ENCODE measurements around the gene BTBD16.

Gene BTBD16

GRCh38 chr10:122292376-122292775 is 21.3 kb downstream of the BTBD16 start:
- H3K4me1 ChIP-seq, result no peaks in the 10 kb centered on the region
- H3K36me3 ChIP-seq, result no peaks in the 10 kb centered on the region
- TF ChIP-seq, protein P1, sequence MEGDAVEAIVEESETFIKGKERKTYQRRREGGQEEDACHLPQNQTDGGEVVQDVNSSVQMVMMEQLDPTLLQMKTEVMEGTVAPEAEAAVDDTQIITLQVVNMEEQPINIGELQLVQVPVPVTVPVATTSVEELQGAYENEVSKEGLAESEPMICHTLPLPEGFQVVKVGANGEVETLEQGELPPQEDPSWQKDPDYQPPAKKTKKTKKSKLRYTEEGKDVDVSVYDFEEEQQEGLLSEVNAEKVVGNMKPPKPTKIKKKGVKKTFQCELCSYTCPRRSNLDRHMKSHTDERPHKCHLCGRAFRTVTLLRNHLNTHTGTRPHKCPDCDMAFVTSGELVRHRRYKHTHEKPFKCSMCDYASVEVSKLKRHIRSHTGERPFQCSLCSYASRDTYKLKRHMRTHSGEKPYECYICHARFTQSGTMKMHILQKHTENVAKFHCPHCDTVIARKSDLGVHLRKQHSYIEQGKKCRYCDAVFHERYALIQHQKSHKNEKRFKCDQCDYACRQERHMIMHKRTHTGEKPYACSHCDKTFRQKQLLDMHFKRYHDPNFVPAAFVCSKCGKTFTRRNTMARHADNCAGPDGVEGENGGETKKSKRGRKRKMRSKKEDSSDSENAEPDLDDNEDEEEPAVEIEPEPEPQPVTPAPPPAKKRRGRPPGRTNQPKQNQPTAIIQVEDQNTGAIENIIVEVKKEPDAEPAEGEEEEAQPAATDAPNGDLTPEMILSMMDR (IDR thresholded peaks at IDR 0.05; ENCODE audit: low read depth, low read length), result no peak
- no peak for DNase-seq
- no peaks in the 10 kb centered on the region for H3K9me3 ChIP-seq
- no peaks in the 10 kb centered on the region for H3K27me3 ChIP-seq
- H3K4me3 ChIP-seq (ENCODE audit: low read depth, low read length), result no peak overlapping the region

DNA sequence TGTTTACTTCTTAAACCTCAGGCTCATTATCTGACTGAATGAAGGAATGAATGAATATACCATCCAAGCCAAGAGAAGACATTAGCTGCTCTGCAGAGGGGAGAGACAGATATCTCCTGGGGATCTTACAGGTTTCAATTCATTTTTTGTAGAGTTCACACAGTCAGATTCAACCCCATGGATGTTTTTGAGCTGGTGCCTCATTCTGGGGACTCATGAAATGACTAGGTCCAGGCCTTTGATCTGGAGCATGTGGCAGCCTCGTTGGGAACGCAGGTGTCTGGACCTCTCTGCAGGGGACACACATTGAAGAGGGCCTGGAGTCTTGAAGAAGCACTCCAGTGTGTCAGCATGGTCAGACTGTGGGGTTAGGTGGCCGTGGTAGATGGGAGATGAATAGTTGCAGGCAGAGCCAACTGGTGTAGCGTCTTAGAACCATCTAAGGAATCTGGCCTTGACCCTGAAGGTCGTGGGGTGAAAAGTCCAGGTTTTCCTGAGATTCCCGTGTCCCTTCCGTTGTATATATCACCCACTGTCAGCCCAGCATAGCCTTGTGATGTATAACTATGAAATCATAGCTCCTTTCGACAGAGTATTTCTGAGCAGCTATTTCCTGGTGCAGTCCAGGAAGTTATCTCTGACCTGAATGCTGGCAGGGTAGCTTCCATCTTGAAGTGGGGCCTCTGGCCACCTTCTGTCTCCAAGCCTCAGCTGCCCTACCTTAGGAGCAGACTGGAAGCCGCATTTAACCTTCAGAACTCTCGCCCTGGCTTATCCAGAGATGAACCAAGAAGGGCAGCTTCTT is 22.3 kb downstream of the BTBD16 start:
- no peaks in the 10 kb centered on the region for H3K36me3 ChIP-seq
- DNase-seq, result no peak
- no peak overlapping the region for H3K4me3 ChIP-seq (ENCODE audit: low read depth, low read length)
- no peaks in the 10 kb centered on the region for H3K9me3 ChIP-seq
- TF ChIP-seq, protein P1 (IDR thresholded peaks at IDR 0.05; ENCODE audit: low read depth, low read length), result no peak
- H3K27me3 ChIP-seq, result no peaks in the 10 kb centered on the region
- H3K4me1 ChIP-seq, result no peaks in the 10 kb centered on the region

DNA sequence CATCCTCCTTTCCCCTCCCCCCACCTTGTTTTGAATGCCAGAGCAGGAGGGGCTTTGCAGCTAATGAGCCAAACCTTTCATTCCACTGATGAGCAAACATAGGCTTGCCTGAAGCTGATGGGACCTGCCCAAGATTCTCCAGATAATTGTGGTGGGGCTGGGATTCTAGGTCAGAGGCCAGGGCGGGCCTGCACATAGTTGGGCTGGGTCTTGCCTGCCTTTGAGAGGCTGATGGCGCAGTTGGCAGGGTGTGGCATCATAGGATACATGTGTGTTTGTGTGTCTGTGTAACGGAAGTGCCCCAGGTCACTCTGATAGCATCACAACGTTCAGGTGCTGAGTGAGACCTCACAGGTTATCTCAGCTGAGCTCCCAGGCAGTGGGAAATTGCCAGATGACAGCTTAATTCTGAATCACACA is 22.9 kb downstream of the BTBD16 start:
- no peaks in the 10 kb centered on the region for H3K9me3 ChIP-seq
- no peaks in the 10 kb centered on the region for H3K27me3 ChIP-seq
- H3K4me1 ChIP-seq, result no peaks in the 10 kb centered on the region

DNA sequence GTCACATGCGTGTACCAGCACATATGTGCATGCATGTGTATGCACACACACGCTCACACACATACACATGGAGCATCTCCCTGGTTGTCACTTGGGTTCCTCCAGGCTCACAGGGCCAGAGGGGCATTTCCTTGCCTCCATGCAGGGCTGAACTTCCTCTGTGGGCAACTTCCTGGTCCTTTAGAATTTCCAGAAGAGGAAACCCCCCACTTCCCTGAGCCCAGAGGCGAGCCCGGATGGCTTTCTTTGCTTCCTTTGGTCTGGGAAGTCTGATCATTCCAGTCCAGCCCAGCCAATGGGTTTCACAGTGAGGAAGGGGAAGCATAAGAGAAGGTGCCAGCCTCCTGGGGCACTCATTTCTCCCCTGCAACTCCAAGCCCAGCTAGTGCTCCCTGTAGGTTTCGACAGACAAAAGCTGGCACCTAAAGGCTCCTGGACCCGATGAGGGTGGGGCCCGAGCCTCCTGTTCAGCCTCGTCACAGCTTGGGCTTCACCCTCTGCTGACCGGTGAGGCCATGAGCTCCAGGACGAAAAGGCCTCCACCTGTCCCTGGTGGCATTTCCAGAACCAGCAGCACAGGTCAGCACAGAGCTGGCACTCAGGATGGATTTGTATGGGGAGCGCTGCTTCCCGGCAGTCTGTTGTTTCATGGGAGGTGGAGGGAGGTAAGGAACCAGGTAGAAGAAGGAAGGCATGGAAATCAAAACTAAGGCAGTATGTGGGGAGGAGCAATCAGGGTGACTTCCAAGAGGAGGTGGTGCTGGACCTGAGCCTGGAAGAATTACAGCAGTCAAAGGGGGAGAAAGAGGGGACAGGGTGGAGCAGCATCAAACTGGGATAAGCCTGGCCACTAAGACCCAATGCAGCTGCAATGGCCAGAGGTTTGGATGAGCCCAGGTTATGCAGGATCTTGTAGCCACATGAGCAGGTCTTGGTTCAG is 23.7 kb downstream of the BTBD16 start:
- Histone ChIP-seq H3K4me3 (ENCODE audit: low read depth, low read length) (no peak overlapping the region), H3K27me3 (no peaks in the 10 kb centered on the region), H3K4me1 (no peaks in the 10 kb centered on the region), H3K36me3 (no peaks in the 10 kb centered on the region), H3K9me3 (no peaks in the 10 kb centered on the region)
- DNase-seq, result no peak
- TF ChIP-seq, protein P1 (IDR thresholded peaks at IDR 0.05; ENCODE audit: low read depth, low read length), result no peak

More for the DNA sequence above, 22.9 kb downstream of the BTBD16 start:
- TF ChIP-seq, protein P1 (IDR thresholded peaks at IDR 0.05; ENCODE audit: low read depth, low read length), result no peak
- H3K36me3 ChIP-seq, result no peaks in the 10 kb centered on the region
- no peak for DNase-seq
- H3K4me3 ChIP-seq (ENCODE audit: low read depth, low read length), result no peak overlapping the region

DNA sequence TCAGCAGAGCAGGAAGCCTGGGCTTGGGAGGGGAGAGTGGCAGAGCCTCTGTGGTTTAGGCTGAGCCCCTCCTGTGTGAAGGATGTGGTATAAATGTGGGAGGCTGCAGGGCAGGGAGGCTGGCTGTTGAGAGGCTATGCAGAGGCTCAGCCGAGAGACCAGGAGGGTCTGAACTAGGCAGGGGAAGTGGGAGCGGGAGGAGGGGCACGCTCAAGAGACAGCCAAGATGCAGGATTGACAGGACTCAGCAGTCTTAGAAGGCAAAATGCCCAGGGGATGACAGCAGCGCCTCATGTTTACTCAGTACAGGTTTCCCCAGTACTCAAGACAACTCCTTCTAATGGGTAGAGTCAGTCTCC is 24.3 kb downstream of the BTBD16 start:
- no peaks in the 10 kb centered on the region for H3K9me3 ChIP-seq
- H3K36me3 ChIP-seq, result no peaks in the 10 kb centered on the region
- DNase-seq, result no peak
- H3K27me3 ChIP-seq, result no peaks in the 10 kb centered on the region
- TF ChIP-seq, protein P1 (IDR thresholded peaks at IDR 0.05; ENCODE audit: low read depth, low read length), result no peak
- H3K4me3 ChIP-seq (ENCODE audit: low read depth, low read length), result no peak overlapping the region
- H3K4me1 ChIP-seq, result no peaks in the 10 kb centered on the region
